ENCODE measurements around the gene PSMG4.
A peak's percentile ranks its signal among the peaks of the same experiment; 100 is the strongest.

PSMG4 gene

GRCh38 chr6:3250231-3250675, 8.5 kb upstream of the PSMG4 start:
- DNase-seq (ENCODE audit: low spot score) = no peak
- FAIRE-seq = no peak

GRCh38 chr6:3251462-3252314, 7.1 kb upstream of the PSMG4 start:
- FAIRE-seq (no peak), DNase-seq (ENCODE audit: low spot score) (peak; percentile 83)

GRCh38 chr6:3252369-3252768, 6.4 kb upstream of the PSMG4 start:
- FAIRE-seq = no peak
- no peak for DNase-seq (ENCODE audit: low spot score)

- no peak for FAIRE-seq
- DNase-seq (ENCODE audit: low spot score) = no peak
These were observed 5.7 kb upstream of the PSMG4 start for GRCh38 chr6:3252861-3253596.

GRCh38 chr6:3253597-3253961, 5.2 kb upstream of the PSMG4 start:
- DNase-seq (ENCODE audit: low spot score) = no peak
- no peak for FAIRE-seq

GRCh38 chr6:3258201-3258600, 546 bp upstream of the PSMG4 start:
- no peak for FAIRE-seq
- no peak for DNase-seq (ENCODE audit: low spot score)

GRCh38 chr6:3259491-3259958, 778 bp downstream of the PSMG4 start:
- peak; percentile 54 for DNase-seq (ENCODE audit: low spot score)
- no peak for FAIRE-seq

GRCh38 chr6:3260296-3260695, 1.5 kb downstream of the PSMG4 start:
- FAIRE-seq = no peak
- DNase-seq (ENCODE audit: low spot score) = no peak

- DNase-seq (ENCODE audit: low spot score) (no peak), FAIRE-seq (no peak)
These were observed 2.2 kb downstream of the PSMG4 start for GRCh38 chr6:3260772-3261517.

GRCh38 chr6:3261518-3261820, 2.7 kb downstream of the PSMG4 start:
- FAIRE-seq (no peak), DNase-seq (ENCODE audit: low spot score) (no peak)

GRCh38 chr6:3261921-3262320, 3.2 kb downstream of the PSMG4 start:
- DNase-seq (ENCODE audit: low spot score) = no peak
- FAIRE-seq = no peak

GRCh38 chr6:3263096-3263495, 4.3 kb downstream of the PSMG4 start:
- DNase-seq (ENCODE audit: low spot score) (no peak), FAIRE-seq (no peak)

GRCh38 chr6:3264356-3264755, 5.6 kb downstream of the PSMG4 start:
- no peak for DNase-seq (ENCODE audit: low spot score)
- FAIRE-seq = no peak

GRCh38 chr6:3265671-3266070, 6.9 kb downstream of the PSMG4 start:
- DNase-seq (ENCODE audit: low spot score) (no peak), FAIRE-seq (no peak)

GRCh38 chr6:3266170-3266569, 7.4 kb downstream of the PSMG4 start:
- FAIRE-seq (no peak), DNase-seq (ENCODE audit: low spot score) (no peak)

GRCh38 chr6:3267162-3267561, 8.4 kb downstream of the PSMG4 start:
- FAIRE-seq (no peak), DNase-seq (ENCODE audit: low spot score) (no peak)

GRCh38 chr6:3268680-3269079, 9.9 kb downstream of the PSMG4 start:
- FAIRE-seq (no peak), DNase-seq (ENCODE audit: low spot score) (no peak)

- FAIRE-seq = no peak
These were observed 10.7 kb downstream of the PSMG4 start for GRCh38 chr6:3269281-3269975.

GRCh38 chr6:3270258-3270657, 11.5 kb downstream of the PSMG4 start:
- DNase-seq (ENCODE audit: low spot score) = no peak
- FAIRE-seq = no peak

More at GRCh38 chr6:3269281-3269975, 10.7 kb downstream of the PSMG4 start:
- DNase-seq (ENCODE audit: low spot score) = no peak

- DNase-seq (ENCODE audit: low spot score) (no peak), FAIRE-seq (no peak)
These were observed 13.0 kb downstream of the PSMG4 start for GRCh38 chr6:3271756-3272155.

- no peak for DNase-seq (ENCODE audit: low spot score)
- FAIRE-seq = no peak
These were observed 14.3 kb downstream of the PSMG4 start for GRCh38 chr6:3272911-3273547.

All from urothelium cell line (cell line).